HUDEP-2 (cell line): ENCODE results near the gene UFSP2.
"Not testable (repeated sequence)": the region's sequence is repeated elsewhere in the genome, so short reads cannot be mapped to it uniquely, and the experiment has no call there.

Experiments
- DNase-seq, 76 experiments: peaks; one replicate each; lab custom pipeline; 2025; ENCODE audit not compliant: unreplicated experiment in 76 of 76; lab: John Stamatoyannopoulos, UW

Gene UFSP2

GRCh38 chr4:185387957-185388356 is 37.8 kb downstream of the UFSP2 start:
- no peak for DNase-seq

- DNase-seq, result no peak
These were observed 40.8 kb downstream of the UFSP2 start for GRCh38 chr4:185384930-185385331.

- no peak for DNase-seq
These were observed 41.7 kb downstream of the UFSP2 start for GRCh38 chr4:185384061-185384460.

- no peak for DNase-seq
These were observed 42.3 kb downstream of the UFSP2 start for GRCh38 chr4:185383451-185383850.

GRCh38 chr4:185382754-185383153 is 43.0 kb downstream of the UFSP2 start:
- DNase-seq, result no peak

- DNase-seq, result no peak
These were observed 44.2 kb downstream of the UFSP2 start for GRCh38 chr4:185381288-185382196.

GRCh38 chr4:185380320-185380719 is 45.4 kb downstream of the UFSP2 start:
- no peak for DNase-seq

GRCh38 chr4:185379326-185380295 is 46.2 kb downstream of the UFSP2 start:
- no peak for DNase-seq

- DNase-seq, result no peak
These were observed 47.5 kb downstream of the UFSP2 start for GRCh38 chr4:185378264-185378663.

GRCh38 chr4:185374573-185374972 is 51.2 kb downstream of the UFSP2 start:
- no peak for DNase-seq

GRCh38 chr4:185374027-185374426 is 51.7 kb downstream of the UFSP2 start:
- DNase-seq, result no peak

- no peak for DNase-seq
These were observed 54.1 kb downstream of the UFSP2 start for GRCh38 chr4:185371702-185372101.

GRCh38 chr4:185370268-185370949 is 55.4 kb downstream of the UFSP2 start:
- no peak for DNase-seq

- DNase-seq, result no peak
These were observed 56.0 kb downstream of the UFSP2 start for GRCh38 chr4:185369731-185370130.

- DNase-seq, result no peak
These were observed 60.9 kb downstream of the UFSP2 start for GRCh38 chr4:185364886-185365285.

- no peak for DNase-seq
These were observed 62.5 kb downstream of the UFSP2 start for GRCh38 chr4:185363251-185363650.

GRCh38 chr4:185362570-185362969 is 63.2 kb downstream of the UFSP2 start:
- not testable (repeated sequence) for DNase-seq

GRCh38 chr4:185361872-185362271 is 63.9 kb downstream of the UFSP2 start:
- no peak for DNase-seq

- DNase-seq, result peak in 19 of 76 experiments; percentile 1 to 34 (median 6)
These were observed 65.9 kb downstream of the UFSP2 start for GRCh38 chr4:185359767-185360446.

- DNase-seq, result no peak
These were observed 66.8 kb downstream of the UFSP2 start for GRCh38 chr4:185358959-185359358.
